Lung (tissue), 12 donors: ENCODE data around the gene PDE6G. TPM values are rescaled to one million over a fixed set of nuclear protein-coding genes. Genes with fewer than 3 reads are reported as not detected.

ENCODE experiments used
- ATAC-seq: fragments of 200-7000 bp; cut with Tn5 transposase; one replicate; pipeline ENCODE4 v1.9.1; 2020; ENCODE audit warnings: moderate number of reproducible peaks; ENCODE audit not compliant: insufficient read depth, low FRiP score
- DNase-seq, 3 donors: peaks; one replicate each; pipeline ENCODE4 v3.0.0-alpha.2; 2013 to 2017
- H3K27ac ChIP-seq, 2 donors: one replicate each; pipeline ENCODE4 v1.5.1; 2013; ENCODE audit warnings: mild to moderate bottlenecking in 2 of 2, moderate library complexity in 2 of 2, control low read depth in 1 of 2, inconsistent platforms in 1 of 2, low read depth in 1 of 2, low read length in 1 of 2
- H3K27me3 ChIP-seq, 3 donors: one replicate each; pipeline ENCODE4 v1.5.1; 2013; ENCODE audit warnings: low read length in 2 of 3; ENCODE audit not compliant: control insufficient read depth in 3 of 3, insufficient read depth in 3 of 3
- H3K36me3 ChIP-seq, 4 donors: one replicate each; pipeline ENCODE4 v1.5.1; 2013; ENCODE audit warnings: low read length in 4 of 4, mild to moderate bottlenecking in 1 of 4, moderate library complexity in 1 of 4; ENCODE audit not compliant: control insufficient read depth in 4 of 4, insufficient read depth in 4 of 4
- H3K4me1 ChIP-seq, 5 donors: one replicate each; pipeline ENCODE4 v1.5.1; 2013; ENCODE audit warnings: low read length in 5 of 5, mild to moderate bottlenecking in 2 of 5, moderate library complexity in 1 of 5; ENCODE audit not compliant: control insufficient read depth in 5 of 5, insufficient read depth in 5 of 5
- H3K4me3 ChIP-seq: one replicate; pipeline ENCODE4 v1.5.1; 2013; ENCODE audit warnings: mild to moderate bottlenecking, control low read depth, moderate library complexity
- H3K9ac ChIP-seq, 2 donors: one replicate each; pipeline ENCODE4 v1.5.1; 2013; ENCODE audit warnings: low read length in 2 of 2, control low read depth in 1 of 2; ENCODE audit not compliant: insufficient read depth in 1 of 2
- H3K9me3 ChIP-seq, 4 donors: one replicate each; pipeline ENCODE4 v1.5.1; 2013; ENCODE audit warnings: low read length in 3 of 4, mild to moderate bottlenecking in 1 of 4, moderate library complexity in 1 of 4; ENCODE audit not compliant: control insufficient read depth in 4 of 4, insufficient read depth in 3 of 4
- CTCF ChIP-seq: IDR thresholded peaks from 2 replicates; pipeline ENCODE4 v1.5.1; 2012; ENCODE audit warnings: mild to moderate bottlenecking; ENCODE audit errors: control extremely low read depth, extremely low read depth
- WGBS, 2 donors: extraction: QIAGEN DNeasy Blood & Tissue Kit; methylation state at CpG; one replicate each; pipeline ENCODE4 v1.1.7; 2013; 5-methylcytosine and 5-hydroxymethylcytosine counted together
- polyA plus RNA-seq, 2 donors: library from polyadenylated mRNA; stranded (reverse); fragments of 200-250 nt; gene quantifications; one replicate each; pipeline ENCODE4 v1.2.1, GENCODE V29; 2013
- total RNA-seq, 2 donors: library from RNA; depleted of rRNA in 1 of 2; stranded (reverse); fragments of >200 nt in 1 of 2; gene quantifications; one replicate each; pipeline ENCODE4 v1.2.1, GENCODE V29; 2014 to 2021
- donor health status: control.
- donor health status: control.
- donor health status: Bipolar disorder and iron deficiency.
- donor health status: healthy.
- donor health status: DM: yes; HTN: yes; CAD: no.

Gene PDE6G
- total and polyA plus RNA-seq, 4 donors = 1.8 to 2.1 (median 1.8) TPM; not detected in 1

DNA sequence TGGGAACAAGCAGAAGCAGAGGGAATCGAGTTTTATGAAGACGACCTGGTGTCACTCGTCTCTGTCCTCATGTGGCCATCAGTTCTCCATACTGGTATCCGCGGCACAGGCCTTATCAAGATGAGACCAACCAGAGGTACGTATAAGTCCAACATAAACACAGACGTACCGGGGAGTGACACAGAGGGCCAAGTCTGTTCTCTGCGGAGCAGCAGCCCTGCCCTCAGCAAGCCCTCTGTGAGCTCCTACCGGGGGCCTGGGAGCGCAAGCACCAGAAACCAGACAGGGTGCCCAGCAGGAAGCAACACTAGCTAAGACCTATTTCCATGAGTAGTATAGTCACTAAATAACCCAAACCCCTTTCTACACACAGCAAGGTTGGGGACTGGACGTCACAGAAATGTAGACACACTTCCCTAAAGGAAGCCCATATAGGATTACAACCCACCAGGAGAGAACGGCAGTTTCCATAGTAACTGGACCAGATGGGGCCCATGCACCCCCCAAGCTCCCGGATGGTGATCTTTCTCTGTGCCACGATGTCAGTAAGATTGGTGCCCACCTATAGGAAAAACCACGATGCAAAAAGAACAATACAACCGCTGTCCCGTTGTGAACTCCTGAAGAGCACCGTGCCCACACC lies 26.3 kb upstream of the PDE6G start:
- H3K9me3 ChIP-seq = no peaks in the 10 kb centered on the region
- H3K9ac ChIP-seq = peak overlapping the region; percentile 57 to 81
- DNase-seq (no peak), ATAC-seq (no peak)
- H3K36me3 ChIP-seq = peaks cover 0 to 25% (median 4%) of the 10 kb centered on the region in 4 donors
- peaks cover 0 to 24% (median 5%) of the 10 kb centered on the region in 5 donors for H3K4me1 ChIP-seq
- no peaks in the 10 kb centered on the region for H3K27me3 ChIP-seq
- H3K27ac ChIP-seq = no peak overlapping the region
- H3K4me3 ChIP-seq = peak overlapping the region; percentile 91
- whole genome bisulfite sequencing, 2 donors = 39 to 43% methylated on average over 19 of the region's 19 CpGs
- TF ChIP-seq CTCF = no peak

GRCh38 chr17:81681672-81682071 lies 25.3 kb upstream of the PDE6G start:
- H3K36me3 ChIP-seq = peaks cover 0 to 15% (median 4%) of the 10 kb centered on the region in 4 donors
- peaks cover 0 to 24% (median 5%) of the 10 kb centered on the region in 5 donors for H3K4me1 ChIP-seq
- DNase-seq (no peak), ATAC-seq (no peak)
- no peaks in the 10 kb centered on the region for H3K27me3 ChIP-seq
- H3K27ac ChIP-seq = no peak overlapping the region
- 83 to 88% methylated on average over 17 of the region's 17 CpGs for WGBS, 2 donors
- no peak overlapping the region for H3K4me3 ChIP-seq
- H3K9ac ChIP-seq = no peak overlapping the region
- no peak for TF ChIP-seq CTCF
- H3K9me3 ChIP-seq = no peaks in the 10 kb centered on the region

DNA sequence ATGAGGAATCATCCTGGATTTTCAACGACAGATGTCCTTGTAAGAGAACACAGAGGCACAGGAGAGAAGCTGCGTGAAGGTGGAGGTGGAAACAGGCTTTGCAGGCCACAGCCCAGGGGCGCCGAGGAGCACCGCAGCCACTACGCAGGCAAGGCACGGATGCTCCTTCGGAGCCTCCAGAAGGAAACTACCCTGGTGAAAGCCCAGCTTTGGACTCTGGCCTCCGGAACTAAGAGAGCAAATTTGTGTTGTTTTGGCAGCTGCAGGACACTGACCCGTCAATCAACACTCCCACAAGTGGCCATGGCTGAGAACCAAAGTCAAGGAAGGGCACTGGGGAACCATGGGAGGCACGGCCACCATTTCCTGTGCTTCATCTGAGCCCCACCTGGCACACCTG lies 23.8 kb upstream of the PDE6G start:
- H3K4me1 ChIP-seq = peaks cover 0 to 20% (median 5%) of the 10 kb centered on the region in 5 donors
- no peaks in the 10 kb centered on the region for H3K27me3 ChIP-seq
- H3K9ac ChIP-seq = no peak overlapping the region
- H3K4me3 ChIP-seq = no peak overlapping the region
- ATAC-seq (no peak), DNase-seq (no peak)
- peaks cover 0 to 11% (median 0%) of the 10 kb centered on the region in 4 donors for H3K36me3 ChIP-seq
- no peak overlapping the region for H3K27ac ChIP-seq
- TF ChIP-seq CTCF = no peak
- no peaks in the 10 kb centered on the region for H3K9me3 ChIP-seq
- WGBS, 2 donors = 91 to 93% methylated on average over 11 of the region's 11 CpGs
